SK-N-SH treated with all-trans-retinoic acid at 6 μM for 48 hours (cell line): ENCODE data around the gene AFTPH.

Experiments used
- ATAC-seq: fragments of 200-7000 bp; cut with Tn5 transposase; 3 replicates; pipeline ENCODE4 v1.9.1; 2020; ENCODE audit warnings: mild to moderate bottlenecking, moderate library complexity
- ARNTL ChIP-seq: fragments of 450-650 bp; formaldehyde crosslinking; IDR thresholded peaks from 2 replicates; pipeline ENCODE4 v1.5.0; 2020; ENCODE audit warnings: low read depth, mild to moderate bottlenecking, moderate library complexity, borderline replicate concordance
- BACH2 ChIP-seq: fragments of 250-450 bp; sonication (Bioruptor Pico); IDR thresholded peaks from 2 replicates; pipeline ENCODE4 v1.9.0; 2021; ENCODE audit warnings: mild to moderate bottlenecking, borderline replicate concordance
- CSDC2 ChIP-seq: fragments of 250-450 bp; sonication (Bioruptor Pico); IDR thresholded peaks from 2 replicates; pipeline ENCODE4 v1.5.0; 2020; ENCODE audit warnings: mild to moderate bottlenecking, moderate library complexity
- ESRRG ChIP-seq: fragments of 250-450 bp; sonication (Bioruptor Pico); IDR thresholded peaks from 2 replicates; pipeline ENCODE4 v1.6.1; 2021; ENCODE audit warnings: mild to moderate bottlenecking
- GLIS3 ChIP-seq: fragments of 250-450 bp; sonication (Bioruptor Pico); IDR thresholded peaks from 2 replicates; pipeline ENCODE4 v1.5.0; 2020; ENCODE audit warnings: mild to moderate bottlenecking, moderate library complexity
- ISL1 ChIP-seq: fragments of 250-450 bp; sonication (Bioruptor Pico); IDR thresholded peaks from 2 replicates; pipeline ENCODE4 v2.1.2; 2022; ENCODE audit warnings: mild to moderate bottlenecking, moderate library complexity
- OSR1 ChIP-seq: fragments of 250-450 bp; sonication (Bioruptor Pico); IDR thresholded peaks from 2 replicates; pipeline ENCODE4 v1.8.0; 2022; ENCODE audit warnings: moderate library complexity, mild to moderate bottlenecking, inconsistent platforms
- PPARA ChIP-seq: fragments of 250-450 bp; sonication (Bioruptor Pico); IDR thresholded peaks from 2 replicates; pipeline ENCODE4 v1.5.0; 2020; ENCODE audit warnings: mild to moderate bottlenecking, borderline replicate concordance
- RARB ChIP-seq: fragments of 250-450 bp; sonication (Bioruptor Pico); IDR thresholded peaks from 2 replicates; pipeline ENCODE4 v1.8.0; 2021; ENCODE audit warnings: mild to moderate bottlenecking, moderate library complexity
- SNAI2 ChIP-seq: fragments of 250-450 bp; sonication (Bioruptor Pico); IDR thresholded peaks from 2 replicates; pipeline ENCODE4 v1.5.0; 2020; ENCODE audit warnings: mild to moderate bottlenecking, moderate library complexity
- TCF4 ChIP-seq: fragments of 250-450 bp; sonication (Bioruptor Pico); IDR thresholded peaks from 2 replicates; pipeline ENCODE4 v1.8.0; 2021; ENCODE audit warnings: mild to moderate bottlenecking, moderate library complexity, borderline replicate concordance
- ZC3H10 ChIP-seq: fragments of 250-450 bp; sonication (Bioruptor Pico); IDR thresholded peaks from 2 replicates; pipeline ENCODE4 v1.5.1; 2021; ENCODE audit warnings: mild to moderate bottlenecking, moderate library complexity
- ZFP3 ChIP-seq: fragments of 250-450 bp; sonication (Bioruptor Pico); IDR thresholded peaks from 2 replicates; pipeline ENCODE4 v1.5.0; 2020; ENCODE audit warnings: mild to moderate bottlenecking, moderate library complexity
- ZFP30 ChIP-seq: fragments of 450-650 bp; formaldehyde crosslinking; IDR thresholded peaks from 2 replicates; pipeline ENCODE4 v1.5.0; 2022; ENCODE audit warnings: mild to moderate bottlenecking, moderate library complexity
- ZNF565 ChIP-seq: fragments of 450-650 bp; formaldehyde crosslinking; conservative IDR thresholded peaks from 2 replicates; pipeline ENCODE4 v1.5.0; 2020; ENCODE audit warnings: low read depth, mild to moderate bottlenecking, moderate library complexity
- ZNF70 ChIP-seq: fragments of 450-650 bp; formaldehyde crosslinking; IDR thresholded peaks from 2 replicates; pipeline ENCODE4 v1.5.0; 2020; ENCODE audit warnings: mild to moderate bottlenecking, moderate library complexity
- ZNF8 ChIP-seq: fragments of 450-650 bp; formaldehyde crosslinking; IDR thresholded peaks from 2 replicates; pipeline ENCODE4 v1.5.0; 2020; ENCODE audit warnings: mild to moderate bottlenecking, moderate library complexity
- TF ChIP-seq, protein P1 (sequence below): fragments of 250-450 bp; sonication (Bioruptor Pico); IDR thresholded peaks from 2 replicates; pipeline ENCODE4 v1.5.1; 2021; ENCODE audit warnings: mild to moderate bottlenecking, moderate library complexity
- TF ChIP-seq, protein P2 (sequence below): fragments of 250-450 bp; sonication (Bioruptor Pico); IDR thresholded peaks from 2 replicates; pipeline ENCODE4 v1.5.1; 2020; ENCODE audit warnings: low read depth, mild to moderate bottlenecking, moderate library complexity
- TF ChIP-seq, protein P3 (sequence below): fragments of 250-450 bp; sonication (Bioruptor Pico); IDR thresholded peaks from 2 replicates; pipeline ENCODE4 v1.8.0; 2020; ENCODE audit warnings: mild to moderate bottlenecking, moderate library complexity, borderline replicate concordance
- TF ChIP-seq, protein P4 (sequence below): fragments of 250-450 bp; sonication (Bioruptor Pico); IDR thresholded peaks from 2 replicates; pipeline ENCODE4 v1.8.0; 2021; ENCODE audit warnings: low read depth, mild to moderate bottlenecking, moderate library complexity, borderline replicate concordance

AFTPH gene

DNA sequence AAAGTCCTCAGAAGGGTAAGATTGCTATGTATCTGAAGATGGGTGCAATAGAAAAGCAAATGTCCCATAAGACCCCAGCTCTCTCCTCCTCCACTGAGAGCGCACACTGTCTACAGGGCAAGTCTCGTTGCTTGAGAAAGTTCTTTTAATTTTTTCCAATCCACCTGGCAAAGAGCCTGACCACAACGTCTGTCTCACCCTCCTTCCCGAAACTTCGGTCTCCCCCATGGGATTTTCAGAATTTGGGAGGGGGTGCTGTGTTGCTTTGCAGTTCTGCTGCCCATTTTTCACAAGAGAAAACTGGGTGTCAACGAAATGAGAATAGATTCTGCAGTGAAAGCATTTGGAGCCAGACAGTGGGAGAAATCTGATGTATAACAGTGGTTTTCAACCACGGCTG lies 89.1 kb downstream of the AFTPH start (continued):
- TF ChIP-seq OSR1 (CRISPR knock-in tag), result no peak

DNA sequence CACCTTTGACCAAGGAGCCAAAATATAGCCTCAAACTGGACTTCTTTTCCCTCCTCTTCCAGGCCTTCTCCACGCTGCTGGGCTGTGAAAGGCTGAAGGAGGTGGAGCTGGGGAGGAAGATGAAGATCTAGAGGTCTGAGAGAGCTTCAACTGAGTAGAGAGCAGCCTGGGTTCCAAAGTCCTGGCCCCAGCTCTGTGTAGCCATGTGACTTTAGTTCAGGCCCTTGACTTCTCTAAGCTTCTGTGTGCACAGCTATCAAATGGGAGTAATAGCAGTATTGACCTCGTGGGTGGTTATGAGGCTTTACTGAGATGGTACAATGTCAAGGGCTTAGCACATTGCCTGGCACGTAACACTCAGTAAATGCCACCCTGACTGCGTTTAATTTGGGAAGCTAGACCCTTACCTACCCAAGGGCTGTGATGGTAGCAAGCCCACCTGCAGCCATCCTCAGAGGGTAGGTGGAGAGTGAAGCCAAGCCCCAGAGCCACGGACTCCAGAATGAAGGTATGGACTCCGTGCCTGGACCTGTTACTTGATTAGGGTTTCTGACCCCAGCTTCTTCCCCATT lies 91.2 kb downstream of the AFTPH start:
- ATAC-seq, result no peak
- TF ChIP-seq ARNTL (CRISPR knock-in tag), result no peak
- TF ChIP-seq, protein P1, sequence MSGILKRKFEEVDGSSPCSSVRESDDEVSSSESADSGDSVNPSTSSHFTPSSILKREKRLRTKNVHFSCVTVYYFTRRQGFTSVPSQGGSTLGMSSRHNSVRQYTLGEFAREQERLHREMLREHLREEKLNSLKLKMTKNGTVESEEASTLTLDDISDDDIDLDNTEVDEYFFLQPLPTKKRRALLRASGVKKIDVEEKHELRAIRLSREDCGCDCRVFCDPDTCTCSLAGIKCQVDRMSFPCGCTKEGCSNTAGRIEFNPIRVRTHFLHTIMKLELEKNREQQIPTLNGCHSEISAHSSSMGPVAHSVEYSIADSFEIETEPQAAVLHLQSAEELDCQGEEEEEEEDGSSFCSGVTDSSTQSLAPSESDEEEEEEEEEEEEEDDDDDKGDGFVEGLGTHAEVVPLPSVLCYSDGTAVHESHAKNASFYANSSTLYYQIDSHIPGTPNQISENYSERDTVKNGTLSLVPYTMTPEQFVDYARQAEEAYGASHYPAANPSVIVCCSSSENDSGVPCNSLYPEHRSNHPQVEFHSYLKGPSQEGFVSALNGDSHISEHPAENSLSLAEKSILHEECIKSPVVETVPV (CRISPR knock-in tag), result no peak
- TF ChIP-seq, all 23 proteins: peak for 0

DNA sequence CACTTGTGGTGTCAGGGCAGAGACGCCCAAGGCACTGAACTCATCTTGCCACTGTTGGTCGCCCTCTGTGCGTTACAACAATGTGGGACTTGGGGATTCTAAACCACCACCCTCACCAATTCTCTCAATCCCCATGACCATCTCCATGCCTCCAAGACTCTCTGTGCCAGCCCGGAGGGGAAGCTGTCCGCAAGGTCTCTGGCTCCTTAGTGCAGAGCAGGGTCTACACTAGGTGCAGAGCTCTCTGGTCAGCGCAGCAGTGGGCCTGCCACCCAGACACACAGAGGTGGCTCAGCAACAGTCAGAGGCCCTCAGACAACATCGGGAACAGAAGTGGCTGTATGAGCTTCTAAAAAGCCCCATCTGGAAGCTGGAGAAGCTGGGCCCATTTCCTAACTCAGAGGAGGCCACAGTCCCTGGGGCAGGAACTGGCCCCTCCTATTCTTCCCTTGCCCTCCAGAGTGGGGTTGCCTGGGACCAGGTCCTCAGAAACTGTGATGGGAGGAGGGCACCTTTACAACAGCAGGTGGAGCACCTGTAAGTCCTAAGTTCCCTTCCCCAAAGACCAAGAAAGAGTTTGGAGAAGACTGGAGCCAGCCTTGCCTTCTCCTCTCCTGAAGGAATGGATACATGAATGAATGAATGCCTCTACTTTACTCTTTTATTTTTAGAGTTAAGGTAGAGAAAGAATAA lies 91.9 kb downstream of the AFTPH start:
- TF ChIP-seq GLIS3 (CRISPR knock-in tag) (no peak), RARB (CRISPR knock-in tag) (no peak), ZFP30 (CRISPR knock-in tag) (no peak), OSR1 (CRISPR knock-in tag) (no peak), ESRRG (CRISPR knock-in tag) (no peak)

DNA sequence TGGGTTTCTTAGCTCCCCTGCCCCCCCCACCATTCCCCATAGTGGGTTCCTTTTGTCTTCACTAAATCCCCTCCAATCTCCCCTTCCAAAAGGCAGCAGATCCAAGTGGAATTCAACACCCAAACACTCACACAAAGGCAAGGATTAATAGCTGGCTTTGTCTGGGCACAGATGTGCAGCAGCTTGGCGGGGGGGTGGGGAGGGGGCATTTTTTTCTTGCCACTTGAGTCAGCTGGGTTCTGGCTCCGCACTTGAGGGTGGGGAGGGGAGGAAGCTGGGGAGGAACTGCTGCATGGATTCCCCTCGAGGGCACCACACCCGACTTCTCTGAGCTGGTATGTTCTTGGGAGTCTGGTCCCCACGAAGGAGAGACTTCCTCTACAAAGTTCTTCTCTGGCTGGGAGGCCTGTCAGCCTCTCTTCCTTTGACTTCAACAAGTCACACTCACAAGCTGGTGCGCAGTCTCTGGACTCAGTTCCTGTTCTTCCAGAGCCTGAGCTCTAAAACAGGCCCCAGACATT lies 93.6 kb downstream of the AFTPH start:
- no peak for TF ChIP-seq ZNF70 (CRISPR knock-in tag)
- no peak for TF ChIP-seq CSDC2 (CRISPR knock-in tag)
- no peak for TF ChIP-seq OSR1 (CRISPR knock-in tag)
- TF ChIP-seq PPARA, result no peak
- no peak for ATAC-seq

More for the DNA sequence above, 91.9 kb downstream of the AFTPH start:
- ATAC-seq, result no peak

DNA sequence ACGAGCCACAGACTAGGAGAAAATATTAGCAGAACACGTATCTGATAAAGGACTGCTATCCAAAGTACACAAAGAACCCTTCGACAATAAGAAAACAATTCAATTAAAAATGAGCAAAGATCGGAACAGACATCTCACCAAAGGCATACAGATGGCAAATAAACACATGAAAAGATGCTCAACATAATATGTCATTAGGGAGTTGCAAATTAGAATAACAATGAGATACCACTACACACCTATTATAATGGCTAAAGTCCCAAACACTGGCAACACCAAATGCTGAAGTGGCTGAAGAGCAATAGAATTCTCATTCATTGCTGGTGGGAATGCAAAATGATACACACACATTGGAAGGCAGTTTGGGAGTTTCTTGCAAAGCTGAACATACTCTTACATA lies 96.5 kb downstream of the AFTPH start:
- TF ChIP-seq ARNTL (CRISPR knock-in tag) (no peak), BACH2 (CRISPR knock-in tag) (no peak), ZNF8 (CRISPR knock-in tag) (no peak), ZFP3 (CRISPR knock-in tag) (no peak), CSDC2 (CRISPR knock-in tag) (no peak), PPARA (no peak), ZNF565 (CRISPR knock-in tag) (no peak)
- TF ChIP-seq, protein P2, sequence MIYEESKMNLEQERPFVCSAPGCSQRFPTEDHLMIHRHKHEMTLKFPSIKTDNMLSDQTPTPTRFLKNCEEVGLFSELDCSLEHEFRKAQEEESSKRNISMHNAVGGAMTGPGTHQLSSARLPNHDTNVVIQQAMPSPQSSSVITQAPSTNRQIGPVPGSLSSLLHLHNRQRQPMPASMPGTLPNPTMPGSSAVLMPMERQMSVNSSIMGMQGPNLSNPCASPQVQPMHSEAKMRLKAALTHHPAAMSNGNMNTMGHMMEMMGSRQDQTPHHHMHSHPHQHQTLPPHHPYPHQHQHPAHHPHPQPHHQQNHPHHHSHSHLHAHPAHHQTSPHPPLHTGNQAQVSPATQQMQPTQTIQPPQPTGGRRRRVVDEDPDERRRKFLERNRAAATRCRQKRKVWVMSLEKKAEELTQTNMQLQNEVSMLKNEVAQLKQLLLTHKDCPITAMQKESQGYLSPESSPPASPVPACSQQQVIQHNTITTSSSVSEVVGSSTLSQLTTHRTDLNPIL (CRISPR knock-in tag), result no peak
- TF ChIP-seq, protein P1 (CRISPR knock-in tag), result no peak
- ATAC-seq, result no peak

DNA sequence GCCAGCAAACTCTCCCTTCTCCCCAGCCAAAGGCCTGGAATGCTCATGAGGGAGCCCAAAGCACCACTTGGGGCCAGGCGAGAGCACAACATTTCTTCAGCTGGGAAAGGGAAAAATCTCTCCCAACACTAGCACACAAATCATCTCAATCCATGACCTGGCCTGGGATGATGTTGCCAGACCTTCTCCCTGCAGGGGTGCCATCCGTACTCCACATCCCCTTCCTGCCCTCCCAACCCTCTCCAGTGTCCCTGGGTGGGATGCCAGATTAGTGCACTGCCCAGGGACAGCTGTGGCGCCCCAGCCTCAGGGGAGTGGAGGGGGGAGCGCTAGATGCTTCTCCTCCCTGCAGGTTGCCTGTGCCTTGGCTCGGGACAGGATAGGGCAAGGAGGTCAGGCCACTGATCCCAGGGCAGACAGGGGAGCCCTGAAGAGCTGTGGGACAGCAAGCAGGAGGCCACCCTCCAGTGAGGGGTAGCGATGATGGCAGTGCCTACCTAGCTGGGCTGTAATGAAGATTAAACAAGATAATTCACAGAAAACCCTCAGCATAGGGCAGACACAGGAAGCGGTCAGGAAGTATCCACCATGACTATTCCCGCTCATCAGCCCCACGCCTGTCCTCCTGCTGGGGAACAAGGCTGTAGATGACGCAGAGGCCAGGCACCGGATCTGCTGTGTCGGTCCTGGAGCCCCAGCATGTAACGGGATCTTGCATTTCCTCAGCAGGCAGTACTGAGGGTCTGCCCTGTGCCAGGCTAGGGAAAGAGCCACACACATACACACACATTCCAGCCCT lies 98.5 kb downstream of the AFTPH start:
- ATAC-seq, result no peak
- TF ChIP-seq ZNF8 (CRISPR knock-in tag) (no peak), ZC3H10 (CRISPR knock-in tag) (no peak), BACH2 (CRISPR knock-in tag) (no peak), ZNF565 (CRISPR knock-in tag) (no peak), ARNTL (CRISPR knock-in tag) (no peak), TCF4 (CRISPR knock-in tag) (no peak), RARB (CRISPR knock-in tag) (no peak), SNAI2 (CRISPR knock-in tag) (no peak), ZNF70 (CRISPR knock-in tag) (no peak), ISL1 (CRISPR knock-in tag) (no peak)
- TF ChIP-seq, protein P3, sequence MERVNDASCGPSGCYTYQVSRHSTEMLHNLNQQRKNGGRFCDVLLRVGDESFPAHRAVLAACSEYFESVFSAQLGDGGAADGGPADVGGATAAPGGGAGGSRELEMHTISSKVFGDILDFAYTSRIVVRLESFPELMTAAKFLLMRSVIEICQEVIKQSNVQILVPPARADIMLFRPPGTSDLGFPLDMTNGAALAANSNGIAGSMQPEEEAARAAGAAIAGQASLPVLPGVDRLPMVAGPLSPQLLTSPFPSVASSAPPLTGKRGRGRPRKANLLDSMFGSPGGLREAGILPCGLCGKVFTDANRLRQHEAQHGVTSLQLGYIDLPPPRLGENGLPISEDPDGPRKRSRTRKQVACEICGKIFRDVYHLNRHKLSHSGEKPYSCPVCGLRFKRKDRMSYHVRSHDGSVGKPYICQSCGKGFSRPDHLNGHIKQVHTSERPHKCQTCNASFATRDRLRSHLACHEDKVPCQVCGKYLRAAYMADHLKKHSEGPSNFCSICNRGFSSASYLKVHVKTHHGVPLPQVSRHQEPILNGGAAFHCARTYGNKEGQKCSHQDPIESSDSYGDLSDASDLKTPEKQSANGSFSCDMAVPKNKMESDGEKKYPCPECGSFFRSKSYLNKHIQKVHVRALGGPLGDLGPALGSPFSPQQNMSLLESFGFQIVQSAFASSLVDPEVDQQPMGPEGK (CRISPR knock-in tag), result no peak
- TF ChIP-seq, protein P2 (CRISPR knock-in tag), result no peak
- TF ChIP-seq, protein P4, sequence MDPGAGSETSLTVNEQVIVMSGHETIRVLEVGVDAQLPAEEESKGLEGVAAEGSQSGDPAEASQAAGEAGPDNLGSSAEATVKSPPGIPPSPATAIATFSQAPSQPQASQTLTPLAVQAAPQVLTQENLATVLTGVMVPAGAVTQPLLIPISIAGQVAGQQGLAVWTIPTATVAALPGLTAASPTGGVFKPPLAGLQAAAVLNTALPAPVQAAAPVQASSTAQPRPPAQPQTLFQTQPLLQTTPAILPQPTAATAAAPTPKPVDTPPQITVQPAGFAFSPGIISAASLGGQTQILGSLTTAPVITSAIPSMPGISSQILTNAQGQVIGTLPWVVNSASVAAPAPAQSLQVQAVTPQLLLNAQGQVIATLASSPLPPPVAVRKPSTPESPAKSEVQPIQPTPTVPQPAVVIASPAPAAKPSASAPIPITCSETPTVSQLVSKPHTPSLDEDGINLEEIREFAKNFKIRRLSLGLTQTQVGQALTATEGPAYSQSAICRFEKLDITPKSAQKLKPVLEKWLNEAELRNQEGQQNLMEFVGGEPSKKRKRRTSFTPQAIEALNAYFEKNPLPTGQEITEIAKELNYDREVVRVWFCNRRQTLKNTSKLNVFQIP (CRISPR knock-in tag), result no peak
